Fibroblast of mammary gland (primary cell): ENCODE data around the gene SLC22A23.

Experiments
- DNase-seq: peaks from one replicate; pipeline ENCODE4 v3.0.0-alpha.2; 2010; ENCODE audit warnings: low read depth
- H3K4me3 ChIP-seq: 2 replicates; pipeline ENCODE4 v1.5.1; 2011; ENCODE audit warnings: low read depth, mild to moderate bottlenecking, low read length, moderate library complexity; ENCODE audit not compliant: control insufficient read depth
- TF ChIP-seq, protein P1 (sequence below): conservative IDR thresholded peaks from 2 replicates; pipeline ENCODE4 v1.5.1; 2011; ENCODE audit warnings: low read depth, low read length, inconsistent platforms; ENCODE audit not compliant: control insufficient read depth, insufficient read depth

SLC22A23 gene

DNA sequence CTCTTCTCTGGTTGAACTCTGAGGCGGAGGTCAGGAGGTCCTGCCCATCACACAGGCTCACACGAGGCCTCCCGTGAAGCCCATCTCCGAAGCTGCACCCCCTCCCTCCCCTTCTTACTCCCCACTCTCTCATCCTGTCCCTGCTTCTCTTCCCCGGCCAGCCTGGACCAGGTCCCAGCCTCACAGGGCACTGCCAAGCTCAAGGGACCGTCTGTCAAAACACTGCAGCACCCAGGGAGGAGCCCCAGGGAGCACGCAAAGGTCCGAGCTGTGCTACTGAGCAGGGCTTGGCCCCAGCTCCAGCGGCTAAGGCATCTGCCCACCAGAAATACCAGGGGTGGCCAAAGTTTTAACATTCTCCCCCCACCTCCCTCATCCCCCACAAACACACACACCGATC is 128.1 kb downstream of the SLC22A23 start:
- DNase-seq: no peak
- TF ChIP-seq, protein P1, sequence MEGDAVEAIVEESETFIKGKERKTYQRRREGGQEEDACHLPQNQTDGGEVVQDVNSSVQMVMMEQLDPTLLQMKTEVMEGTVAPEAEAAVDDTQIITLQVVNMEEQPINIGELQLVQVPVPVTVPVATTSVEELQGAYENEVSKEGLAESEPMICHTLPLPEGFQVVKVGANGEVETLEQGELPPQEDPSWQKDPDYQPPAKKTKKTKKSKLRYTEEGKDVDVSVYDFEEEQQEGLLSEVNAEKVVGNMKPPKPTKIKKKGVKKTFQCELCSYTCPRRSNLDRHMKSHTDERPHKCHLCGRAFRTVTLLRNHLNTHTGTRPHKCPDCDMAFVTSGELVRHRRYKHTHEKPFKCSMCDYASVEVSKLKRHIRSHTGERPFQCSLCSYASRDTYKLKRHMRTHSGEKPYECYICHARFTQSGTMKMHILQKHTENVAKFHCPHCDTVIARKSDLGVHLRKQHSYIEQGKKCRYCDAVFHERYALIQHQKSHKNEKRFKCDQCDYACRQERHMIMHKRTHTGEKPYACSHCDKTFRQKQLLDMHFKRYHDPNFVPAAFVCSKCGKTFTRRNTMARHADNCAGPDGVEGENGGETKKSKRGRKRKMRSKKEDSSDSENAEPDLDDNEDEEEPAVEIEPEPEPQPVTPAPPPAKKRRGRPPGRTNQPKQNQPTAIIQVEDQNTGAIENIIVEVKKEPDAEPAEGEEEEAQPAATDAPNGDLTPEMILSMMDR: no peak
- H3K4me3 ChIP-seq: no peak overlapping the region

DNA sequence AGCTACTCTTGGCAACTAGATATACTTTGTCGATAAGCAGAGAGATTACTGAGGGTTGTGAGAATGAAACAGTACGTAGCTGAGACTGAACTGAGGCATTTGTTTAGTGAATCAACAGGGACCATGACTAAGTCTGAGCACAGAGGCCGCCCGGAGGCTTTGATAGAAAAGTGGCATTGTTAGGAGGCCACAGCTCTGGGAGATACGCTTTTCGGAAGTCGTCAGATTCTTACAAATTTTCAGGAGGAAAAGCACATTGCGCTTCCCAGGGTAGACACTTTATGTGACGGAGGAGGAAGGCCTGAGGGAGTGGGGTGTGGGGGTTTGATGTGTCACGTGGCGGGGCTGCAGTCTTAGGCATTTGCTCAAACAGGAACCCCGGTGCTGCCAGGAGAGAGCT is 128.7 kb downstream of the SLC22A23 start:
- H3K4me3 ChIP-seq: no peak overlapping the region
- TF ChIP-seq, protein P1: no peak
- DNase-seq: no peak

DNA sequence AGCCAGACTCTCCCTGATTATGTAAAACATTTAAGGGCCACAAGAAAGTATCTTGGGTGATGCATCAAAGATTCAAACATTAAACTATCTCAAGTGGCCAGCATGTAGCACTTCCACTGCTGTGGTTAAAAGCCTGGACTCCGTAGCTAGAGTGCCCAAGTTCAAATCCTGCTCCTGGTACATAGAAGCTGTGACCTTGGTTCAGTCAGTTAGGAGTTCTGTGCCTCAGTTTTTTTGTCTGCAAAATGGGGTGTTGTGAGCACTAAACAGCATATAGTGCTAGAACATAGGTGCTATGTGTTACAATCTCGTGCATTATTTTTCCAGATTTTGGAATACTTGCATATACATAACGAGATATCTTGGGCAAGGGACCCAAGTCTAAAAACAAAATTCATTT is 129.4 kb downstream of the SLC22A23 start:
- TF ChIP-seq, protein P1: no peak
- no peak overlapping the region for H3K4me3 ChIP-seq
- no peak for DNase-seq

DNA sequence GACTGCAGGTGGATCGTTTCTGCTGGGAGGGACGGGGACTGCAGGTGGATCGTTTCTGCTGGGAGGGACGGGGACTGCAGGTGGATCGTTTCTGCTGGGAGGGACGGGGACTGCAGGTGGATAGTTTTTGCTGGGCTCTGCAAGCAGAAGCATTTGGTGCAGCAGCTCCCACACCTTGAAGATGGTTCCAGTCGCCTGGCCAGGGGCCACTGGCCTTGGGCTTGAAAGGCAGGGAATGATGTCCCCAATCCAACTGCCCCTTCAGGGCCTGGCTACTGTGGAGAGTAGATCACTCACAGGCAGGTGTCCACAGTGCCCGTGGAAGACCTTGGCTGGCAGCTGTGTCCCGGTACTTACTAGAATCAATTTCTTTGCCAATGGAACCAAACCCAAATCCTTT is 129.9 kb downstream of the SLC22A23 start:
- TF ChIP-seq, protein P1: no peak
- DNase-seq: no peak
- H3K4me3 ChIP-seq: no peak overlapping the region

DNA sequence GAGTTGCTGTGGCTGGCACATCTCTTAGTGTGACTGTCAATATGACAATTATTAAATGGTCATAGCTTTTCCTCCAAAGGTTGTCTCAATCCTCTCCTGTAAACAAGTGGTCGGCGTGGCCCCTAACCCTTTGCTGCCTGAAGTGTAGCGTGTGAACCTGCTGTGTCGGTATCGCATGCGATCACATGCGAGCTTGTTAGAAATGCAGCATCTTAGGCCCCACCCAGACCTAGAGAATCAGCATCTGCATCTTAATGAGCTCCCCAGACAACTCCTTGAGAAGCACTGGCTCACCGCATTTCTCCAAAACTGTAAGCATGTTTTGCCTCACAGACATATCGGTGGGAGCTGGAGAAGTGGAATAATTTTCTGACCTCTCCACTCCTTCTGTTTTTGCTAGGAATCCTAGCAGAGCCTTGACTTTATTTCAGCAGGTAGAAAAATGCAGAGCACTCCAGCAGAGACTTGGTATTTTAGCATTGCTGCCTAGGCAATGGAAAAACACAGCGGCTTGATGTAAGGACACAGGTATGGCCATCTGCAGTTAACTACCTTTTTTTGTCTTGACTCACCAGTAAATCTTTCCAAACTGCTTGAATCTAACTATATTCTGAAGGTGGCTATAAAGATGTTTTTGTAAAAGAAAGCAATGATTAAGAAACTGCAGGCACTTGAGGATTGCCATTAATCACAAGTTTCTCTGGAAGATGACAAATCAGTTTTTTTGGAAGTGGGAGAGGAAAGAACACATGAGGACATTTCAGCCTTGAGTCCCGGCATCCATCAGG is 130.5 kb downstream of the SLC22A23 start:
- DNase-seq: no peak
- TF ChIP-seq, protein P1: no peak

DNA sequence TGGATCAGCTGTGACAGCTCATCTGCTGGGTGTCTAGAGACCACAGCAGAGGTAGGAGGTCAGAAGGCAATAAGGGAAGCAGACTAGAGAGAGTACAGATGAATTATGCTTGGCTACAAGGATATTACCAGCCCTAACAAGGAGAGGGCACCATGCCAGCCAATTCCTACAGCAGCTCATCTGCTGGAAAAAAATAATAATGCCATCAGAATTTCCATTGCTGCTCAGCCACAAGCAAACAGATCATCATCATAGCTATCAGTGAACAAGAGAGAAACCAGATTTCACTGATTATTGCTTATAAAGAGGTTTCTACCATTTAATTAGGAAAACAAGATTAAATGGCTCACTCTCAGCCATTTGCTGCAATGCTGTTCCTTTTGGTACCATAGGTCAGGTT is 131.6 kb downstream of the SLC22A23 start:
- no peak overlapping the region for H3K4me3 ChIP-seq
- peak; percentile 72 for DNase-seq
- TF ChIP-seq, protein P1: no peak

More for the DNA sequence above, 130.5 kb downstream of the SLC22A23 start:
- no peak overlapping the region for H3K4me3 ChIP-seq
